Measurements from ENCODE around the gene PPIE.

The PPIE gene

GRCh38 chr1:39738622-39739366, at the start of gene PPIE:
TSS of gene PPIE (plus strand) at chr1:39738882. CDS start at chr1:39738901, 19 bp downstream.
- peak; percentile 90 to 93 for DNase-seq (ENCODE audit: extremely low read depth in 1 of 2, low read depth in 1 of 2)

- DNase-seq (ENCODE audit: extremely low read depth in 1 of 2, low read depth in 1 of 2), result no peak
Measured at GRCh38 chr1:39689214-39689613, 49.5 kb upstream of the PPIE start.

- no peak for DNase-seq (ENCODE audit: extremely low read depth in 1 of 2, low read depth in 1 of 2)
Measured at GRCh38 chr1:39689635-39690034, 49.0 kb upstream of the PPIE start.

- DNase-seq (ENCODE audit: extremely low read depth in 1 of 2, low read depth in 1 of 2), result no peak
Measured at GRCh38 chr1:39690225-39690624, 48.5 kb upstream of the PPIE start.

- DNase-seq (ENCODE audit: extremely low read depth in 1 of 2, low read depth in 1 of 2), result no peak
Measured at GRCh38 chr1:39690794-39691382, 47.8 kb upstream of the PPIE start.

- DNase-seq (ENCODE audit: extremely low read depth in 1 of 2, low read depth in 1 of 2), result peak; percentile 69 to 85
Measured at GRCh38 chr1:39691383-39692151, 47.1 kb upstream of the PPIE start, which contains the start of gene HPCAL4. TSS of gene HPCAL4 (minus strand) at chr1:39691433. CDS start at chr1:39684603, 6,830 bp downstream.

GRCh38 chr1:39692152-39693074, 46.3 kb upstream of the PPIE start:
- no peak for DNase-seq (ENCODE audit: extremely low read depth in 1 of 2, low read depth in 1 of 2)

- no peak for DNase-seq (ENCODE audit: extremely low read depth in 1 of 2, low read depth in 1 of 2)
Measured at GRCh38 chr1:39694026-39694425, 44.7 kb upstream of the PPIE start.

- no peak for DNase-seq (ENCODE audit: extremely low read depth in 1 of 2, low read depth in 1 of 2)
Measured at GRCh38 chr1:39695016-39695415, 43.7 kb upstream of the PPIE start.

- DNase-seq (ENCODE audit: extremely low read depth in 1 of 2, low read depth in 1 of 2), result no peak
Measured at GRCh38 chr1:39696448-39696847, 42.2 kb upstream of the PPIE start.

- no peak for DNase-seq (ENCODE audit: extremely low read depth in 1 of 2, low read depth in 1 of 2)
Measured at GRCh38 chr1:39698568-39698967, 40.1 kb upstream of the PPIE start.

GRCh38 chr1:39699419-39699818, 39.3 kb upstream of the PPIE start:
- DNase-seq (ENCODE audit: extremely low read depth in 1 of 2, low read depth in 1 of 2), result no peak

- DNase-seq (ENCODE audit: extremely low read depth in 1 of 2, low read depth in 1 of 2), result no peak
Measured at GRCh38 chr1:39700348-39700747, 38.3 kb upstream of the PPIE start.

GRCh38 chr1:39701049-39701439, 37.6 kb upstream of the PPIE start:
- DNase-seq (ENCODE audit: extremely low read depth in 1 of 2, low read depth in 1 of 2), result no peak

- no peak for DNase-seq (ENCODE audit: extremely low read depth in 1 of 2, low read depth in 1 of 2)
Measured at GRCh38 chr1:39704757-39705156, 33.9 kb upstream of the PPIE start.

GRCh38 chr1:39707506-39707905, 31.2 kb upstream of the PPIE start:
- no peak for DNase-seq (ENCODE audit: extremely low read depth in 1 of 2, low read depth in 1 of 2)

- no peak for DNase-seq (ENCODE audit: extremely low read depth in 1 of 2, low read depth in 1 of 2)
Measured at GRCh38 chr1:39711104-39711965, 27.3 kb upstream of the PPIE start.

- DNase-seq (ENCODE audit: extremely low read depth in 1 of 2, low read depth in 1 of 2), result no peak
Measured at GRCh38 chr1:39711966-39712340, 26.7 kb upstream of the PPIE start.

- no peak for DNase-seq (ENCODE audit: extremely low read depth in 1 of 2, low read depth in 1 of 2)
Measured at GRCh38 chr1:39713557-39713956, 25.1 kb upstream of the PPIE start.

- DNase-seq (ENCODE audit: extremely low read depth in 1 of 2, low read depth in 1 of 2), result no peak
Measured at GRCh38 chr1:39717809-39718208, 20.9 kb upstream of the PPIE start.

Data from activated CD8-positive, alpha-beta memory T cell treated with anti-CD3 and anti-CD28 coated beads for 1 hour (primary cell).